Stimulated activated CD8-positive, alpha-beta memory T cell treated with anti-CD3 and anti-CD28 coated beads, Interleukin-7, amount 100 ng/mL, for 1 hour (primary cell): ENCODE measurements around the gene CNDP1.
"Not testable (repeated sequence)": the region's sequence is repeated elsewhere in the genome, so short reads cannot be mapped to it uniquely, and the experiment has no call there.

Experiments
- DNase-seq, 2 donors: peaks; one replicate each; pipeline ENCODE4 v3.0.0-alpha.2; 2020; ENCODE audit warnings: low read depth in 2 of 2

Gene CNDP1

GRCh38 chr18:74520096-74520833 lies 14.0 kb upstream of the CNDP1 start:
- no peak for DNase-seq

DNA sequence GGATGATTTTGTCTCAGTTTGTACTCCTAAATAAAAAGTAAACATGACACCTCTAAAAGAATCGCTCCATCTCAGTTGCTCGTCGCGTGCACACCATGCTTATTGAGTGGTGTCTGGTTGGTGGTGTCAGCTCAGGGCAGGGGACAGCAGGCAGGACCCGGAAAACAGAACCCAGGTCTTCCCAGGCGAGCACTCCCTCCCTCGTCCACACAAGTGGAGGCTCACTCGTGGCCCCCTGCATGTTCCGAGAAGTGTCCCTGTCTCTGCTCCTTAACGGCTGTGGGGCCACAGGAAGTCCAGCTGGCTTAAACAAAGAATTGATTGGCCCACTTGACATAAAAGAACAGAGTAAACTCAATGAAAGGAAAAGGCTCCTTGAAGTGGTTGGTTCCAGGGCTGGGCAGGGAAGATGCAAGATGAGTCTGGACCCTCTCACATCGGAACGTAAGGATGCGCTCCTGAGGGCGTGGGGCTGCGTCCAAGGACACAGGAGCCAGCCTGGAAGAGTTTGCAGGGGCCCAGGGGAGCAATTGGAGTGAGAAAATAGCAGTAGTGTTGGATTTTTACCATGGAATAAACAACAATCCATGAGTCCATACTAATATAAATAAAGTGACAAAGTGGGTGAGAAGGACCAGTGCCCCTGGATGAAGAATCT lies 13.1 kb upstream of the CNDP1 start:
- DNase-seq: no peak

DNA sequence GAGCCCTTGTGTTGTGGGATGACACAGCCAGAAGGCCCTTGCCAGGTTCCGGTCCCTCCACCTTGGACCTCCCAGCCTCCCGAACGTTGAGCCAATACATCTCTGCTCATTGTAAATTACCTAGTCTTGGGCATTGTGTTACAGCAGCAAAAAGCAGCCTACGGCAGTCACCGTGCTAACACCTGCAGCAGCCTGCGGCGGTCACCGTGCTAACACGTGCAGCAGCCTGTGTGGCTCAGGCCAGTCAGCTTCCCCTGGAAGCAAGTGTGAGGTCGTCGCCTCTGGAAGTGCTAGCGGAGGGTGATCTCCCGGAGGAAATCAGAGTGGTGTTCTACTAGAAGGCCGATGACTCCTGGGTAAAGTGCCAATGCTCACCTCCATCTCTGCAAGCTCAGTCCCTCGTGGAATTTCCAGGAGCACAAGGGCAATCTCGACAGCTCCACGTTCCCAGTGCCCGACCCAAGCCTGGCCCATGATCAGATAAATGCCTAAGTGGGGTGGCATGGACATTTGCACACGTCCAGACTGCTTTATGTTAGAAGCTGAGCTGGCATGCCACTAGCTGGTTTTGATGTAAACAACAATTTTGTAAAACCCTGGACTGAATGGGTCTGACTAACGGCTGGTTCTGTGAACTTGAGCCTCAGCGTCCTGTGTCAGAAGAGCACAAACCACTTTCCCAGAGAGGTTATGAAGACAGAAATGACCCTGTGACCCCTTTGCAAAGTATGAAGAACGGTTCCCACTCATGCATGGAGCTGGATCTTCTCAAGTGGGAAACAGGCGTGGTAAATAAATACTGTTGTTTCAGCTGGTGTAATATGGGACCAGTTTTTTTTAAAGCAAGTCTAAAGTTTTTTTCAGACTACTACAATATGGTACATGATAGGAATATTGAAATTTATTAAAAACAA lies 11.4 kb upstream of the CNDP1 start:
- DNase-seq: no peak

DNA sequence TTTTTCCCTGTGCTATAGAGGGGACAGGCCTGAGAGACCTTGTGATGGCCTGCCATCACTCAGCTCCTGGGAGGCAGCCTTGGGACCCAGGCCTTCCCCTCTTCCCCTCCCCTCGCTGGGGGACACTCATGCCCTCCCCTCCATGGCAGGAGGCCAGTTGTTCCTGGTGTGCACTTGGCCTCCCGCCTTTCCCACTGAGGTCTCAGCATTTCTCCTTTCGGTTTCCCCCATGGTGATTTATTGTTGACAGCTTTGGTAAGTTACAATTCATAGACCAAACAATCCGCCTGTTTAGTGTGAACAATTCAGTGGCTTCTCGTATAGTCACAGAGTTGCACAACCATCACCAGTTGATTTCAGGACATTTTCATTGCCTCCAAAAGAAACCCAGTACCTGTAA lies 10.2 kb upstream of the CNDP1 start:
- no peak for DNase-seq

GRCh38 chr18:74524915-74525314 lies 9.4 kb upstream of the CNDP1 start:
- DNase-seq: not testable (repeated sequence)

GRCh38 chr18:74525741-74526140 lies 8.6 kb upstream of the CNDP1 start:
- no peak for DNase-seq

- DNase-seq: no peak
These were observed 7.8 kb upstream of the CNDP1 start for GRCh38 chr18:74526488-74526887.

- no peak for DNase-seq
These were observed 5.8 kb upstream of the CNDP1 start for GRCh38 chr18:74528478-74528877.

DNA sequence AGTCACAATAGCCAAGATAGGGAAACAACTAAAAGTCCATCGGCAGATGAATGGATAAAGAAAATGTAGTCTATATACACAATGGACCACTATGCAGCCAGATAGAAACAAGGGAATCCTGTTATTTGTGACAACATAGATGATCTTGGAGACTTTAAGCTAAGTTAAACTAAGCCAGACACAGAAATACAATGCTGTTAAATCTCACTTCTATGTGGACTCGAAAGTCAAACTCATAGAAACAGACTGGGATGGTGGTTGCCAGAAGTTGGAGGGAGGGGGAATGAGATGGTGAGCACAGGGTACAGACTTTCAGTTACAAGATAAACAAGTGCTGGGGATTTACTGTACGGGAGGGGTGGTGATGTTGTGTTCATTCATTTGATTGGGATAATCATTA lies 5.4 kb upstream of the CNDP1 start:
- DNase-seq: no peak

DNA sequence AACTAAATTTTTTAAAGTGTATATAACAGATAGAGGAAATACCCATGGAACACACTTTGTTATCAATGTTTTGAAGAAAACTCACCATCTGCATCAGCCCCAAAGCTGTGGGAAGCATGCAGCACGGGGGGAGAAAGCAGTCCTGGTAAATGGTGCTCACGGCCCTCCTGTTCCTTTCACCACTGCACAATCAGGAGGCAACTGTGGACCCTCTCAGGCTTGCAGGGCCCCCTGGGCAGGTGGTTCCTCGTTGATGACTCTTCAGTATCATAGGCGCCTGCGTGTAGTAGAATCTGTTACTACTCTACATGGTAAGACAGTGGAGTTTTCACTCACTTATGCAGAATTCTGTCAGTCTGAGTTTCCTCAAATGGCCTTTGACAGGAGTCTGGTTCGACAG lies 4.9 kb upstream of the CNDP1 start:
- DNase-seq: no peak

GRCh38 chr18:74529811-74530583 lies 4.3 kb upstream of the CNDP1 start:
- DNase-seq: no peak

GRCh38 chr18:74530584-74530862 lies 3.8 kb upstream of the CNDP1 start:
- DNase-seq: no peak

DNA sequence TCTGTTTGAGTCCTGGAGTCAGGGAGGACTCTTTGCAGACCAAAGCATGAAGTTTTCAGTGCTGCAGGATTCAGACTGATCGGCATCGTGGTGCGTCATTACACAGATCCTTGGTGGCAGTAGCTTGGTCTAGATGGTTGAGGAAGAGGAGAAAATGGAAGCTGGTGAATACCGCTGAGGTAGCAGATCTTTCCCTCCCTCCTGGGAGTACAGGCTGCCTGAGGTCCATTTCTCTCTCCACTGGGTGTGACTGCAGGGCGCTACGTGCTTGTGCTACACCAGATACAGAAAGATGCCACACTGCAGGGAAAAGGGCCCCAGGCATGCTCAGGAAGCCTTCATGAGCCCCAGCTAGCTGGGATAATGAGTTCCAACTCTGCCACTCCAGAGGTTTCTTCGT lies 3.3 kb upstream of the CNDP1 start:
- DNase-seq: no peak

GRCh38 chr18:74532511-74533025 lies 1.7 kb upstream of the CNDP1 start:
- DNase-seq: no peak

DNA sequence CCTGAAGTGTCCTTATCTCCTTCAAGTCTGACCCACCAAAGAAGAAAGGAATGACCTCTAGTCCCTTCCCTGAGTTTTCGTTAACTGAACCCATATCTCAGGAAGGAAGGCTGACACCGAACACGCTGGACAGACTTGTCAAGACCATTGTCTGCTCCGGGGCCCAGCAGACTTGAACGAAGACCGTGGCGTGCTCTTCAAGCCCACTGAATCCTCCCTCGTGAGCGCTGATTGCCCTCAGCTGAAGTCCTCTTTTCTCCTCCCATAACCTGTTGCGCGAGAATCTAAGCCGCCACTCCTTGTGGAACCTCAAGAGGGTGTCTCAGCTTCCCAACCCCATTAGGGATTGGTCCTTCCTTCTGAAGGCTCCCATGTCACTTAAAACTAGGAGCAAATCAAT lies 634 bp upstream of the CNDP1 start:
- DNase-seq: no peak

- no peak for DNase-seq
These were observed 815 bp downstream of the CNDP1 start for GRCh38 chr18:74534981-74535649.

DNA sequence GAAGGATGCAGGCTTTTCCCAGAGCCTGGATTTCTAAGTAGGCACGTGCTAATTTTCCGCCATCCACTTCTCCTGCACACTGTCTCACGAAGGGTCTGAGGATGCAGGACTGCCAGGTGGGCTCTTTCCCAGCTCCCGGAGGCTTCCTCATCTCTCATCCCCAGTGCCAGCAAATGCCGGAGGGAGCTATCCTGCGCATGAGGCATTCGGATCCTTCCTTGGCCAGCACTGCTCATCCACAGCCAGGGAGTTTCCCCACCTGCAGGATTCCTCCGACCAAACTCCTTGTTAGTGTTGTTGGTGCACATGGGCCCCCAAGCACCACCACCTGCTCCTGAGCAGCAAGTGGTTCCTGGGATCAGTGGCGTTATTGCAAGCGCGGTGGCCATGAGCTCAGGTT lies 5.0 kb downstream of the CNDP1 start:
- DNase-seq: no peak

DNA sequence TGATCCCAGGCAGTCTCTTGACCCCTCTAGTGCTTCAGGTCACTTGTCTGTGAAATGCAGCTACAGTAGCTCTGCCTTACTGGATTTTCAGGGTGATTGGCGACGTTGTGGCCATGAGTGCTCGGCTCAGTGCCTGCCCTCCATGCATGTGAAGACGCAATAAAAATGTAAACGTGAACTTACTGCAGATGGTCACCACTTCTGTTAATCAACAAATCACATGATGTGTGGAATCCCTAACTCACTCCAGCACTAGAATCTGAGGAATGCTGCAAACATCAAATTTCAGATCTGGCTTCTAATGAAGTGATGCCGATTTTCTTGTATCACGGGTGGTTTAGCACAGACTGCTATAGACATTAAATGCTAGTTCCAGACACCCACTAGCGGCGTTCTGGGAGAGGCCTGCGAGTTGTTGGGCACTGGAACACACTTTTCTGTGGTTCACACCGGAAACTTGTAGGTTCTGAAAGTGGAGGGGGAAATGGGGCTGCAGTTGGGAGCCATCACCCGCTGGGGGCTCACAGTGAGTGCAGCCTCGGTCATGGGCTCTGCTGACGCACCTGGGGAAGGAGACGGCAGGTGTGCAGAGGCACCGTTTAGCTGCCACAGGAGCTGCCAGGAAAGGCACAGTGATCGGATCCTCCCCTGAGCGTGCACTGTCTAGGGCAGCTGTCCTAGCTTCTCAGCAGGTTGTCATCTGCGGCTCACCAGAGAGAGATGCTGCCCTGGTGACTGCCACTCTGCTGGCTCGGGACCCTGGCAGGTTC lies 6.5 kb downstream of the CNDP1 start:
- no peak for DNase-seq

- DNase-seq: no peak
These were observed 7.6 kb downstream of the CNDP1 start for GRCh38 chr18:74541703-74542555.

DNA sequence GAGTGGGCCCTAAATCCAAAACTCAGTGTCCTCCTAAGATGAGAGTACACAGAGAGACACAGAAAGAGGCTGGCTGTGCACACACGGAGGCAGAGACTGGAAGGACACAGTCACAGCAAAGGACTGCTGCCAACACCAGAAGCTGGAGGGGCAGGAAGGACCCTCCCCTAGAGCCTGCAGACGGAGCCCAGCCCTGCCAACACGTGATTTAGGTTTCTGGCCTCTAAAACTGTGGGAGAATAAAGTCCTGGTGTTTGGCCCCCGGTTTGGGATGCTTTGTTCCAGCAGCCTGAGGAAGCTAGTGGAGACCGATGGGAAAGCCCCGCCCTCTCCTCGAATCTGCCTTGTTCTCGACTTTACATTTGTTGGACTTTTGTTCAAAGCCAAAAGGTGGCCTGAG lies 10.6 kb downstream of the CNDP1 start:
- no peak for DNase-seq
